ENCODE measurements around the gene MDFI.
A peak's percentile ranks its signal among the peaks of the same experiment; 100 is the strongest.

MDFI gene

DNA sequence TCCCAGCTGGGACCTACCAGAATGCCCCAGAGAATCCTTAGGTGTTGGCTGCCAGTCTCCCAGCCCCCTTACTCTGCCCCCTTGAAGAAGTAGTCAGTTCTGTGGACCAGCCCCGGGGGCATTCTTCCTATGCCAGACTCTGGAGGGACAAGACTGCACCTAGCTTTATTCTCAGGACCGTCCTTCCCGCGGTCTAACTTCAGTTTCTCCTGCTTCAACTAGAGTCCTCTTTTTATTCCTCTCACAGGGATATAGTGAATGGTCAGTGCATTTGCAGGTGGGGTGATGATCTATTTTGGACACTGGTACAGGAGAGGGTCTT lies 35.9 kb upstream of the MDFI start:
- no peak for TF ChIP-seq CTCF (IDR thresholded peaks at IDR 0.05; ENCODE audit: insufficient read depth, low read depth, low read length, missing control alignments)
- H3K4me3 ChIP-seq (ENCODE audit: low read depth, low read length) = no peak overlapping the region
- DNase-seq (ENCODE audit: low read depth) = no peak

DNA sequence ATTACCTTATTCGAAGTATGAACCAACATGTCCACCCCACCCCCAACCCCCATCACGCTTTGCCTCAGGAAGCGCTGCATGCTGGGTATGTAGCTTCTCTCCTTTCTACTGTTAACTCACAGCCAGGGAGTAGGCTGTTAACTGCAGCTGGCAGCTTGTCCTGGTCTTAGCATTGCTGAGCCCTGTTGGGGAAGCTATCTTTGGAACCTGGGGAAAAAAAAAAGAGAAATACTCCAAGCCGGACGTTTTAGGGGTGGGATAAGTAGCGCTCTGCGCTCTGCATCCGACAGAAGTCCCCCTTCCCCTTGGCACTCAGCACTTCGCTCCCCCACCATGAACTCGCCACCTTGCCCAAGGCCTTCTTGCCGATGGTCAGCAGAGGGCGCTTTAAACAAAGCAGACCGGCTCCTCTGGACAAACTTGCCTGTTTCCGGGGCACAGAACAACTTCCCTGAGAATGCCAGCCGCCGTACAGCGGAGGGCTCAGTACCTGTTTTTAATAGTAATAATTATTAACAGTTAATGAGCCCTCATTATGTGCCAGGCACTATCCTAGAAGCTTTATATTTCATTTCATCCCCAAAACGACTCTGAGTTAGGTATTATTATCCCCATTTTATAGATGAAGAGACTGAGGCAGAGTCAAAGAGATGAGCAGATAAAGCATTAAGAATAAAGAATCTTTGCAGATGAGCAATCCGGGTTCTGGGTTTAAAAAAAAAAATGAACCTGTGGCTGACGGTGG lies 35.2 kb upstream of the MDFI start:
- TF ChIP-seq CTCF (IDR thresholded peaks at IDR 0.05; ENCODE audit: insufficient read depth, low read depth, low read length, missing control alignments) = peak; percentile 86
- peak; percentile 88 for DNase-seq (ENCODE audit: low read depth)
- H3K4me3 ChIP-seq (ENCODE audit: low read depth, low read length) = no peak overlapping the region

DNA sequence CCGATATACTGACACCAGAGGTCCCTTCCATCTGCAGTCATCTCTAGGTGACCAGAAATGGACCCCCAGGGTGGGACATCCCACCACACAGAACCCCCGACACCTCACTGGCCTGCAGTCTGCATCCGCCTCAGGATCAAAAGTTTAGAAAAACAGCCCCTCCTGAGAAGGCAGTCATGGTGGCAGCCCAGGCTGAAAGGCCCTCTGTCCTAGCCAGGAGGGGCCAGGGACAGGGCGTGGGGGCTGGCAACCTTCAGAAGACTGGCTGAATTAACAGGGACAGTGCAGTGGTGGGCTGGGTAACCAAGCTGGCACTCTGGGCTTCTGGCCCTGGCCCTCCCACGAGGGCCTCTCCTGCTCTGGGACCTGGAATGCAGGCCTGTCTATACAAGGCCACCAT lies 34.3 kb upstream of the MDFI start:
- DNase-seq (ENCODE audit: low read depth) = no peak
- no peak for TF ChIP-seq CTCF (IDR thresholded peaks at IDR 0.05; ENCODE audit: insufficient read depth, low read depth, low read length, missing control alignments)
- no peak overlapping the region for H3K4me3 ChIP-seq (ENCODE audit: low read depth, low read length)

DNA sequence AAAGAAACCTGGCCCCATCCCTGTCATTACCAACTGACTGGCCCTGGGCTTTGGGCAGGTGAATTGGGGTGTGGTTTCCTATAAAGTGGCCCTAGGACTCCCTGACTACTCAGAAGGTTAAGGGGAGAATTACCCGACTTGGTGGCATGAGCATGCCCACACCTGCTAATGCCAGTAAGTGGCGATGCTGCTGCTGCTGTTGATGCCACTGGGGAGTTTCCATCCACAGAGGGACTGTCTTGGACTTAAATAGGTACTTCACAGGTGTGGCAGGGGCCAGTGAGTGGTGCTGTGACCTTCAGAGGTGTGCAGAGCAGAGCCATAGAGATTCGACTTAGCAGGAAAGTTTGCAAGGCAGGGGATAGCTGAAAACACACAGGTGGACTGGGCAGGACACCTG lies 32.6 kb upstream of the MDFI start:
- H3K4me3 ChIP-seq (ENCODE audit: low read depth, low read length) = no peak overlapping the region
- no peak for TF ChIP-seq CTCF (IDR thresholded peaks at IDR 0.05; ENCODE audit: insufficient read depth, low read depth, low read length, missing control alignments)
- no peak for DNase-seq (ENCODE audit: low read depth)

GRCh38 chr6:41607036-41607435 lies 31.2 kb upstream of the MDFI start:
- DNase-seq (ENCODE audit: low read depth) = no peak
- no peak overlapping the region for H3K4me3 ChIP-seq (ENCODE audit: low read depth, low read length)
- TF ChIP-seq CTCF (IDR thresholded peaks at IDR 0.05; ENCODE audit: insufficient read depth, low read depth, low read length, missing control alignments) = no peak

GRCh38 chr6:41607736-41608135 lies 30.5 kb upstream of the MDFI start:
- TF ChIP-seq CTCF (IDR thresholded peaks at IDR 0.05; ENCODE audit: insufficient read depth, low read depth, low read length, missing control alignments) = no peak
- DNase-seq (ENCODE audit: low read depth) = no peak
- H3K4me3 ChIP-seq (ENCODE audit: low read depth, low read length) = no peak overlapping the region

Measured in GM12865 (cell line).